HG03520 (cell line): ENCODE measurements around the gene EML5.

ENCODE experiments used
- ATAC-seq: cut with Tn5 transposase; IDR thresholded peaks from one replicate; pipeline ENCODE4 v1.9.1; 2021; ENCODE audit warnings: mild to moderate bottlenecking, moderate library complexity; ENCODE audit not compliant: unreplicated experiment

The EML5 gene

GRCh38 chr14:88729159-88729558, 63.6 kb downstream of the EML5 start:
- ATAC-seq, result no peak

- ATAC-seq, result no peak
Measured at GRCh38 chr14:88727057-88727456, 65.7 kb downstream of the EML5 start.

DNA sequence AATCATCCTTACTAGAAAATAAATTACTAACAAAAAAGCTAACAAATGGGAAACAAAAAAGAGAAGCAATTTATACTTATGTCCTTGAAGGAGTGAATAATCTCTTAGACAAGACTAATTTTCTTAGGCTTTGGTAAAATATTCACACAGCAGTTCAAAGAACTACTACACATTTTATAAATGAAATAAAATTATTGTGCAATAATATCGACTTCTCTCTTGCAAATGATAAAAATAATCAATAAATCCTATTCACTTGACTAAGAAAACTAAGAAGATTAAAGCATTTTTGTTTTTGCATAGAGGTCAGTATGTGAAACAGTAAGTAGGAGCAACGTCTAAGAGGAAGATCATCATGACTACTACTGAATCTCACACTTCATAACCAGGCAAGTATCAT, 82.0 kb downstream of the EML5 start:
- no peak for ATAC-seq

GRCh38 chr14:88707088-88707487, 85.7 kb downstream of the EML5 start:
- ATAC-seq, result no peak

- ATAC-seq, result no peak
Measured at GRCh38 chr14:88706425-88706824, 86.3 kb downstream of the EML5 start.

- ATAC-seq, result no peak
Measured at GRCh38 chr14:88698651-88699050, 94.1 kb downstream of the EML5 start.

- no peak for ATAC-seq
Measured at GRCh38 chr14:88695870-88696269, 96.9 kb downstream of the EML5 start.

DNA sequence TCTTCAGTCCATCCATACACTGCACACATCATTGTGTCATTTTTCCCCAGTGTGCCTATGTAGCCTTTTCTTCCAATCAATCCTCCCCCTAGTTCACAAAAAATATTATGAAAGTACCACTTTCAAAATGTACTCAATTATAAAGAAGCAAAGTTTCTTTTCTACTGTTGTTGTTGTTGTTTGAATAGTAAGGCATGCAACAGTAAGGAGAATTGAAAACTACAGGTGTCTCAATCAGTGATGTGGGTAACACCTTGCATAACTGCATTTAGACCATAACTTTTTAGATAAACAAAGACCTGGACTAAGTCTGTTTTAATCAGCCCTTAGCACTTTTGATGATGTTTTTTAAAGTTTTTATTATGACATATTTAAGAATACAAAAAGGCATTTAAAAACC, 104.4 kb downstream of the EML5 start:
- ATAC-seq, result no peak

- no peak for ATAC-seq
Measured at GRCh38 chr14:88683119-88683518, 109.6 kb downstream of the EML5 start.

- ATAC-seq, result no peak
Measured at GRCh38 chr14:88682495-88683114, 110.1 kb downstream of the EML5 start.

GRCh38 chr14:88681755-88682494, 110.8 kb downstream of the EML5 start:
- no peak for ATAC-seq

- no peak for ATAC-seq
Measured at GRCh38 chr14:88669346-88669745, 123.4 kb downstream of the EML5 start.

DNA sequence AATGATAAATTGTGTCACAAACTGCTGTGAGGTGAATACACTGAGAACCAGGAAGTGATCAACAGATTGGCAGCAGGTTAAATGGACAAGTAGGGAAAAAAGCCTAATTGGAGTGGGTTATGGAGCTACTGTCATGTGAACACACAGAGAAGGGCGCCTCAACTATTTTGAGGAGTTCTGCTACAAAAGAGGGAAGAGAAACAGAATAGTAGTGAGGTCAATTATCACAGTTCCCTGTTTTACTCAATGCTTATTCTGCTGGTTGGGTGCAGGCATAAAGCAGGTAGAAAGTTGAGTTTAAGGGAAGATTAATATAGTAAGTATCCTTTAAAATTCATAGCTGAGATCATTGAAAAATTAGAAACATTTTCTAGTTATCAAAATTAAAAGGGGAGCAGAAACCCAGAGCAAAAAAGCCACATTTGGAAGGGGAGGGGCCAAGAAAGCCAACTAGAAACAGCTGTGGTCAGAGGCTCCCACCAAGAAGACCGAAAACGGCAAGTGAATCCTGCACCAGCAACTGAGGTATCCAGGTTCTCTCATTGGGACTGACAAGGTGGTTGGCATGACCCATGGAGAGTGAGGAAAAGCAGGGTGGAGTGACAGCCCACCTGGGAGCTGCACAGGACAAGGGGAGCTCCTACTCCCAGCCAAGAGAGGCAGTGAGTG, 124.2 kb downstream of the EML5 start:
- ATAC-seq, result peak; percentile 62

GRCh38 chr14:88667555-88668273, 125.0 kb downstream of the EML5 start:
- peak; percentile 74 for ATAC-seq

- no peak for ATAC-seq
Measured at GRCh38 chr14:88660056-88660455, 132.7 kb downstream of the EML5 start.

GRCh38 chr14:88639221-88639620, 153.5 kb downstream of the EML5 start:
- no peak for ATAC-seq

- no peak for ATAC-seq
Measured at GRCh38 chr14:88632512-88632911, 160.2 kb downstream of the EML5 start.

GRCh38 chr14:88631091-88631490, 161.7 kb downstream of the EML5 start:
- no peak for ATAC-seq

DNA sequence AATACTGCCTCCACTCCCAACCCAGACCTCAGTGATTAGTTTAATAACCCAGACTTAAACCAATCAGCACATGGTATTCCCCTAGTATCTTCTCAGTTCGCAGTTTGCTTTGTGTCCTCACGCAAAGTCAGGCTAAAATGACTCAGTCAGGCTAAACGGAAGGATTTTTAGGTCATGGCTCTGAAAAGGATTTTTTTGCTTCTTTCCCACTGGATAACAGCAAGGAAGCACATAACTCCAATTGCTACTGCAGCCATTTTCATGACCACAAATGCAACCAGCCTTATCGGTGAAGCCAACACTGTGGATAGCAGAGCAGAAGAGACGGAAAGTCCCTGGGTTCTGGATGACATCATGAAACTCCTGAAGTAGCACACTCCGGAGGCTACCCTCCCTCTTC, 162.2 kb downstream of the EML5 start:
- ATAC-seq, result no peak

- no peak for ATAC-seq
Measured at GRCh38 chr14:88628462-88628861, 164.3 kb downstream of the EML5 start.

DNA sequence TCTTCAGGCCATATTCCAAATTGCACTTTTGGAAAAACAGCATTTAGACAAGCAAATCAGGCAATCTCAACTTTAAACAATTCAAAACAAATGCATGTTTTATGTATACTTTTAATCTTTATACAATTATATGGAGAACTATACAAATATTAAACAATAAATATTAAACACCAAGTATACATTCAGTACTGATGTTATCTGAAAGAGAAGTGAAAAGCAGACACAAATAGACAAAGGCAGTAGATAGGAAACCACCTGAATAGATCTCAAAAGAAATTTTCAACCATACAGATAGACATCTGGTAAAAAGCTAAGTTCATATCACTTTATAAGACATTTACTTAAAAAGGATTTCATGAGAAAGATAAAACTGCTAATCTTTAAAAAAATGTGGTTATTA, 164.7 kb downstream of the EML5 start:
- ATAC-seq, result no peak

DNA sequence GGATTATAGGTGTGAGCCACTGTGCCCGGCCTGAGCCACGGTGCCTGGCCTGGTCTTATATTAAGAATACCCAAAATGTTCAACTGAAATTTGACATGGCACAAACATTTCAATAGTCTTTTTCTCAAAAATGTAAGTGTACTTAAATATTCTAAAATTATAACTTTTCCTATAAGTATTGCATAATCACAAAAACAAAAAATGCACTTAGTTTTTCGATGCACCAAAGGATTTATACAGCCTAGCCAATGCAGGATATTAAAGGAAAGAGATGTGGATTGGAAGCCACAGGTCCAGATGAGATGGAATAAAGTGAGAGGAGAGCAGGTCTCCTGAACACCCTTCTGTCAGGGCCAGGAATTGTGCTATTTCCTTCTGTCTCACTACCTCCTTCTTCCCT, 167.1 kb downstream of the EML5 start:
- ATAC-seq, result no peak
